PFSK-1 (cell line): ENCODE results near the gene SMIM45.

Experiments
- FOXP2 ChIP-seq: optimal IDR thresholded peaks from 2 replicates; pipeline ENCODE3; 2011; ENCODE audit warnings: borderline replicate concordance, control low read depth, inconsistent platforms; ENCODE audit not compliant: insufficient read depth; ENCODE audit errors: extremely low read length, extremely low read depth
- POLR2AphosphoS5 ChIP-seq: IDR thresholded peaks from 2 replicates; pipeline ENCODE4 v1.6.1; 2012; ENCODE audit warnings: low read depth, mild to moderate bottlenecking, control low read depth, low read length, moderate library complexity
- REST ChIP-seq, 2 experiments: IDR thresholded peaks; 2 replicates each; pipeline versions ENCODE4 v1.6.1 to v1.8.0; 2011 to 2012; ENCODE audit warnings: low read depth in 2 of 2, low read length in 2 of 2, control low read depth in 1 of 2, inconsistent platforms in 1 of 2, mild to moderate bottlenecking in 1 of 2, moderate library complexity in 1 of 2; ENCODE audit not compliant: insufficient read depth in 1 of 2
- SIN3A ChIP-seq: IDR thresholded peaks from 2 replicates; pipeline ENCODE4 v1.6.1; 2012; ENCODE audit warnings: mild to moderate bottlenecking, low read length, moderate library complexity, borderline replicate concordance; ENCODE audit not compliant: insufficient read depth
- TAF1 ChIP-seq: IDR thresholded peaks from 2 replicates; pipeline ENCODE4 v1.6.1; 2012; ENCODE audit warnings: low read length, control low read depth, borderline replicate concordance; ENCODE audit not compliant: insufficient read depth

The SMIM45 gene

GRCh38 chr22:41975299-41976069, 23.5 kb downstream of the SMIM45 start:
- TF ChIP-seq REST (IDR thresholded peaks at IDR 0.05; ENCODE audit: insufficient read depth in 1 of 2, low read depth in 2 of 2, low read length in 2 of 2) (no peak), TAF1 (no peak), FOXP2 (no peak), SIN3A (no peak), POLR2AphosphoS5 (no peak)

- no peak for TF ChIP-seq REST (IDR thresholded peaks at IDR 0.05; ENCODE audit: insufficient read depth in 1 of 2, low read depth in 2 of 2, low read length in 2 of 2)
- no peak for TF ChIP-seq FOXP2
- no peak for TF ChIP-seq SIN3A
- TF ChIP-seq POLR2AphosphoS5, result no peak
- no peak for TF ChIP-seq TAF1
Observed at GRCh38 chr22:41976070-41976901, 24.3 kb downstream of the SMIM45 start.

GRCh38 chr22:41976961-41977566, 25.1 kb downstream of the SMIM45 start:
- TF ChIP-seq FOXP2 (no peak), REST (IDR thresholded peaks at IDR 0.05; ENCODE audit: insufficient read depth in 1 of 2, low read depth in 2 of 2, low read length in 2 of 2) (no peak), TAF1 (no peak), SIN3A (no peak), POLR2AphosphoS5 (no peak)

- TF ChIP-seq REST (IDR thresholded peaks at IDR 0.05; ENCODE audit: insufficient read depth in 1 of 2, low read depth in 2 of 2, low read length in 2 of 2) (no peak), POLR2AphosphoS5 (no peak), FOXP2 (no peak), TAF1 (no peak), SIN3A (no peak)
Observed at GRCh38 chr22:41978732-41979131, 26.8 kb downstream of the SMIM45 start.
